PC-9 (cell line): ENCODE measurements around the gene TAF13.
"Not testable (repeated sequence)": the region's sequence is repeated elsewhere in the genome, so short reads cannot be mapped to it uniquely, and the experiment has no call there.

Experiments
- EZH2 ChIP-seq: fragments of 200-600 bp; sonication (generic); IDR thresholded peaks from 2 replicates; pipeline ENCODE4 v1.8.0; 2017; ENCODE audit warnings: antibody characterized with exemption, low read depth
- TF ChIP-seq, protein P1 (sequence below): fragments of 200-600 bp; sonication (generic); conservative IDR thresholded peaks from 2 replicates; pipeline ENCODE4 v1.6.1; 2017; ENCODE audit warnings: mixed run types, antibody characterized with exemption, mild to moderate bottlenecking, moderate library complexity

DNA sequence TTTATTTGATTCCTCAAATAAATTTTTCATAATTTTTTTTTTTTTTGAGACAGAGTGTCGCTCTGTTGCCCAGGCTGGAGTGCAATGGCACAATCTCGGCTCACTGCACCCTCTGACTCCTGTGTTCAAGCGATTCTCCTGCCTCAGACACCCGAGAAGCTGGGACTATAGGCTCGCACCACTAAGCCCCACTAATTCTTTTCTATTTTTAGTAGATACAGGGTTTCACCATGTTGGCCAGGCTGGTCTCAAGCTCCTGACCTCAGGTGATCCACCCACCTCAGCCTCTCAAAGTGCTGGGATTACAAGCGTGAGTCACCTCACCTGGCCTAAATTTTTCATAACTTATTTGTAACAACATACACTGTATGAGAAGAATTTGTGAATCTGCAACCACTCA lies 58.1 kb downstream of the TAF13 start:
- TF ChIP-seq, protein P1, sequence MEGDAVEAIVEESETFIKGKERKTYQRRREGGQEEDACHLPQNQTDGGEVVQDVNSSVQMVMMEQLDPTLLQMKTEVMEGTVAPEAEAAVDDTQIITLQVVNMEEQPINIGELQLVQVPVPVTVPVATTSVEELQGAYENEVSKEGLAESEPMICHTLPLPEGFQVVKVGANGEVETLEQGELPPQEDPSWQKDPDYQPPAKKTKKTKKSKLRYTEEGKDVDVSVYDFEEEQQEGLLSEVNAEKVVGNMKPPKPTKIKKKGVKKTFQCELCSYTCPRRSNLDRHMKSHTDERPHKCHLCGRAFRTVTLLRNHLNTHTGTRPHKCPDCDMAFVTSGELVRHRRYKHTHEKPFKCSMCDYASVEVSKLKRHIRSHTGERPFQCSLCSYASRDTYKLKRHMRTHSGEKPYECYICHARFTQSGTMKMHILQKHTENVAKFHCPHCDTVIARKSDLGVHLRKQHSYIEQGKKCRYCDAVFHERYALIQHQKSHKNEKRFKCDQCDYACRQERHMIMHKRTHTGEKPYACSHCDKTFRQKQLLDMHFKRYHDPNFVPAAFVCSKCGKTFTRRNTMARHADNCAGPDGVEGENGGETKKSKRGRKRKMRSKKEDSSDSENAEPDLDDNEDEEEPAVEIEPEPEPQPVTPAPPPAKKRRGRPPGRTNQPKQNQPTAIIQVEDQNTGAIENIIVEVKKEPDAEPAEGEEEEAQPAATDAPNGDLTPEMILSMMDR, result not testable (repeated sequence)
- TF ChIP-seq EZH2, result not testable (repeated sequence)
